Activated naive CD4-positive, alpha-beta T cell treated with anti-CD3 and anti-CD28 coated beads, Interleukin-2, amount 50 U/mL, for 16 hours (primary cell): ENCODE measurements around the gene INPP5B.
"Not testable (repeated sequence)": the region's sequence is repeated elsewhere in the genome, so short reads cannot be mapped to it uniquely, and the experiment has no call there.

Experiments
- DNase-seq: peaks from one replicate; pipeline ENCODE4 v3.0.0-alpha.2; 2020

Gene INPP5B

GRCh38 chr1:37910886-37911285, 36.0 kb downstream of the INPP5B start:
- not testable (repeated sequence) for DNase-seq

- DNase-seq = not testable (repeated sequence)
Measured at GRCh38 chr1:37908531-37908930, 38.3 kb downstream of the INPP5B start.

- not testable (repeated sequence) for DNase-seq
Measured at GRCh38 chr1:37907416-37908125, 39.3 kb downstream of the INPP5B start.

DNA sequence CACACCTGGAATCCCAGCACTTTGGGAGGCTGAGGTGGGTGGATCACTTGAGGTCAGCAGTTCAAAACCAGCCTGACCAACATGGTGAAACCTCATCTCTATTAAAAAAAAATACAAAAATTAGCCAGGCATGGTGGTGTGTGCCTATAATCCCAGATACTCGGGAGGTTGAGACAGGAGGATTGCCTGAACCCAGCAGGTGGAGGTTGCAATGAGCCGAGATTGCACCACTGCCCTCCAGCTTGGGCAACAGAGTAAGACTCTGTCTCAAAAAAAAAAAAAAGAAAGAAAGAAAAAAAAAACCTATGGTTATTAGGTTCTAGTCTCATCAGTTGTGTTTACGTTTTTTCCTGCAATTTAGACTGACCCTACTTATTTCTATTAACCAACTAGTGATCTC, 40.3 kb downstream of the INPP5B start:
- not testable (repeated sequence) for DNase-seq

GRCh38 chr1:37905727-37906126, 41.1 kb downstream of the INPP5B start:
- no peak for DNase-seq

DNA sequence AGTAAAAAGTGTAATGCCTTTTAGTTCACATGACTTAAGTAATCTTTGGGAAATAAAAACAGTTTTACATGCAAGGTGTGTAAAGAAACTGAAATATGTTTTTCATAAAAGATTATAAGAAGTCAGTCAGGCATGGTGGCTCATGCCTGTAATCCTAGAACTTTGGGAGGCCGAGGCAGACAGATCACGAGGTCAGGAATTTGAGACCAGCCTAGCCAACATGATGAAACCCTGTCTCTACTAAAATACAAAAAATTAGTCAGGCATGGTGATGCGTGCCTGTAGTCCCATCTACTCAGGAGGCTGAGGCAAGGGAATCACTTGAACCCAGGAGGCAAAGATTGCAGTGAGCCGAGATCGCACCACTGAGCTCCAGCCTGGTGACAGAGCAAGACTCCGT, 42.9 kb downstream of the INPP5B start:
- not testable (repeated sequence) for DNase-seq

GRCh38 chr1:37902983-37903382, 43.9 kb downstream of the INPP5B start:
- DNase-seq = no peak

- no peak for DNase-seq
Measured at GRCh38 chr1:37901893-37902225, 45.0 kb downstream of the INPP5B start.

- no peak for DNase-seq
Measured at GRCh38 chr1:37901191-37901892, 45.5 kb downstream of the INPP5B start.

DNA sequence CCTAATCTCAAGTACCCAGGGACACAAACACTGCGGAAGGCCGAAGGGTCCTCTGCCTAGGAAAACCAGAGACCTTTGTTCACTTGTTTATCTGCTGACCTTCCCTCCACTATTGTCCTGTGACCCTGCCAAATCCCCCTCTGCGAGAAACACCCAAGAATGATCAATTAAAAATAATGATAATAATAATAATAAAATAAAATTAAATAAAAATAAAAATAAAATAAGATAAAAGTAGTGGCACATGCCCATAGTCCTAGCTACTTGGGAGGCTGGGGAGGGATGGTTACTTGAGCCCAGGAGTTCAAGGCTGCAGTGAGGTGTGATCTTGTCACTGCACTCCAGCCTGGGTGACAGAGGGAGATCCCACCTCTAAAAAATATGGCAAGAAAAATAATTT, 49.3 kb downstream of the INPP5B start:
- not testable (repeated sequence) for DNase-seq

DNA sequence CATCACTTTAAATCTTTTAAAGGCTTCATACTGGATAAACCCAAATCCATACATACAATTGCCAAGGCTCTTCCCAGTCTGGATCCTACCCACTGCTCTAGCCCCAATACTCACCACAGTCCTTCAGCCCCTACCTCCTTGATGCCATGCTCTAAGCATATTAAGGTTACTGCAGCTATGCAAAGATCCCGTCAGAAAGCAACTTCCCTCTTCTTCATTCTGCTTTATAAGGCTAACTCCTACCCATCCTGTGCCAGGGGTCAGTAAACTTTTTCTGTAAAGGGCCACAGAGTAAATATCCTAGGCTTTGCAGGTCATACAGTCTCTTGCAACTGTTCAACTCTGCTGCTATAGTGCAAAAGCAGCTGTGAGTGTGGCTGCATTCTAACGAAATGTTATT, 53.2 kb downstream of the INPP5B start:
- DNase-seq = no peak

- DNase-seq = no peak
Measured at GRCh38 chr1:37892151-37893047, 54.5 kb downstream of the INPP5B start.

- DNase-seq = no peak
Measured at GRCh38 chr1:37890378-37891014, 56.4 kb downstream of the INPP5B start.

DNA sequence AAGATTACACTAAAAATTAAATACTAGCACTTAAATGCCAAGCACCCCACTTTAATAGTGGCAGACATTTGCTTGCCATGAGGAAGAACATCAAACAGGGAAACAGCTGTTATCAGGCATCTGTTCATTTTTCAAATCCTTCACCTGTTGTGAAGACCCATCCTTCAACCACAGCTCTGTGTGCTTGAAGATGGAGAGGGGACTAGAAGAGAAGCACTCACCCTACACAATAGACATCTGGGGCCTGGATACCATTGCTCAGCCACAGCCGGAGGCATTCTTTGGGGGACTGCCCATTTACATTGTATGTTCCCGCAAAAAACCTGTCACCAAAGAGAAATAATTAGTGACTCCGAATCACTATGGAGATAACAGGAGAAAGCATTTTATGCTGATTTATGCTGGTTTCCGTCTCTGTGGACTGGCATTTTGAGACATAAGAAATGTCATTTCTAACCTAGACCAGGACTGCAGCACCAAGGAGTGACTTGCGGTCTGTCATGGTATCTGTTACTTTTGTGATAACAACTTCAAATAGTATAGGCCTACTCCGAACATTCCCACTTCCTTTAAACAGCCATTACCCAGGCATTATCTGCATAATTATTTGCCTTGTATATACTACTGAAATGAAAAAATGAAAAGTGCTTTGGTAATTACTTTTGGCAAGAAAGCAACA, 58.7 kb downstream of the INPP5B start:
- no peak for DNase-seq

DNA sequence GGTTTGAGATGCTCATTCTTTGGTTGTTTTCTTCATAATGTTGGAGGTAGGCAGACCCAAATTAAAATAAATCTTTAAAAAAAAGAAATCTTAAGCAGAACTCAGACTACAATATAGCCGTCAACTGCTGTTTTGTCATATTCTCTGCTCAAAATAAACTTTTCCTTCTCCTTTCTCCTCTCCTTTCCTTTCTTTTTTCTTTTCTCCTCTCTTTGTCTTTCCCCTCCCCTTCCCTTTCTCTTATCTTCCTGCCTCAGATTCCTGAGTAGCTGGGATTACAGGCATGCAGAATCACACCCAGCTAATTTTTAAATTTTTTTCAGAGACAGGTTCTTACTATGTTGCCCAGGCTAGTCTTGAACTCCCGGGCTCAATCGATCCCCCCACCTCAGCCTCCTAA, 62.7 kb downstream of the INPP5B start:
- no peak for DNase-seq

DNA sequence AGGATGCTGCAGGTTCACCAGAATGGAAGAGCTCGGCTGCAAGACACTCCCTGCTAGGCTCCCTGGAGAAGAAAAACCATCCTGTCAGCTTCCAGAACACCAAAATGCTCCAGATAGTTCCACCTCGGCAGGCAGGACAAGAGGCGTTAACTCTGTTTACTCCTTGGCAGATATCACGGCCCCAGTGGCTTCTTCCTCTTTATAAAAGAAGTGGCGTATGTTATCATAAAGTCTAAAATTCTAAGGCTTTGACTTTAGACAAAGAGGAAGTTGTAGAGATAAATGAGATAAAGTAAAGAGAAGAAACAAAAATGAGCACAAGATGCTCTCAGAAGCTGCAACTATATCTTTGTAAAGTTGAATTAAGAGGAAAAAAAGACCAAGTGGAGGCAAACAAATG, 63.2 kb downstream of the INPP5B start:
- DNase-seq = no peak

- no peak for DNase-seq
Measured at GRCh38 chr1:37879865-37880264, 67.0 kb downstream of the INPP5B start.

- no peak for DNase-seq
Measured at GRCh38 chr1:37878071-37878470, 68.8 kb downstream of the INPP5B start.

DNA sequence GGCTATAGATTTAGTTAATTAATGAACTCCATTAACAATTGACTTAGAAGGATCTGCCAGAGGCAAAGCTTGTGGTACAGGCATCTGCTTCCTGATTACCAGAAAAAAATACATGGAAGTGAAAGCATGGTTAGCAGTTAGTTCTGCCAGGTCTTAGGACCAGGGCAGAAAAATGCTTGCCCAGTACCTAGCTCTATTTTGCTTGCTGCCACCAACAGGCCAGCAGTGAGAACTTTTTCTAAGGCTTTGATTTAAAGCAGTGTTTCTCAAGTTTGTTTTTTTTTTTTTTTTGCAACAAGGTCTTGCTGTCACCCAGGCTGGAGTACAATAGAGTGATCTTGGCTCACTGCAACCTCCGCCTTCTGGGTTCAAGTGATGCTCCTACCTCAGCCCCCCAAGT, 71.0 kb downstream of the INPP5B start:
- DNase-seq = no peak

DNA sequence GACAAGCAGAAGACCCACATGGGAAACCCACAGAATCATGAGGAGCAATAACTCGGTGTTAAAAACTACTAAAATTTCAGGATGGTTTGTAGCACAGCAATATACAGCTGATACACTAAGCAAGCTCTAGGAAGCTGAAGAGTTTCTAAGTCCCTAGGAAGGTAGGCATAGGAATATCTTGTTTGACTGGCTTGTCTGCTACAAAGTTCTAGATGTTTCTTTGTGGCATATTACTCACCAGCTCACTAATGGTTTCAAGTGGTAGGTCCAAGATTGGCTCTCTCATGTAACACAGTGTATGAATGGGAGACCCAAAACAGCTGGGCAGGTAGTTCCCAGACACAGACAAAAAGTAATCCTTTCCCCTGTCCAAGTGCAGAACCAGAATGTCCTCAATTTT, 74.2 kb downstream of the INPP5B start:
- no peak for DNase-seq

DNA sequence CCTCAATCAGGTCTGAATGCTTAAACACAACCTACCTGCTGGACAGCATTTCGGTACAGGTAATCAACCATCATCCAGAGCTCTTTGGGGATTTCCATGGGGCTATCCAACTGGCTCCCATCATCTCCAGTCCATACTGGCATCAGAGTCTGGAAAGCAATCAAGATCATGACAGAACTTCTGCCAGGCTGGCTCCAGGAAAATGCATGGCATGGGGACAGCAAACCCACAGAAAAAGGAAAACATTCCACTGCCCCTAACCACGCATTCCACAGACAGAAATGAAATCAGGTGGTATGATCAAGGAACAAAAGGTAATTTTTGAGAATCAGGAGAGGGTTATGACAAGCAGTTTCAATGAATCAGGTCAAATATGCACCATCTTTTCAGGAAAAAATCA, 78.4 kb downstream of the INPP5B start:
- DNase-seq = no peak

GRCh38 chr1:37867784-37868183, 79.1 kb downstream of the INPP5B start:
- DNase-seq = no peak

DNA sequence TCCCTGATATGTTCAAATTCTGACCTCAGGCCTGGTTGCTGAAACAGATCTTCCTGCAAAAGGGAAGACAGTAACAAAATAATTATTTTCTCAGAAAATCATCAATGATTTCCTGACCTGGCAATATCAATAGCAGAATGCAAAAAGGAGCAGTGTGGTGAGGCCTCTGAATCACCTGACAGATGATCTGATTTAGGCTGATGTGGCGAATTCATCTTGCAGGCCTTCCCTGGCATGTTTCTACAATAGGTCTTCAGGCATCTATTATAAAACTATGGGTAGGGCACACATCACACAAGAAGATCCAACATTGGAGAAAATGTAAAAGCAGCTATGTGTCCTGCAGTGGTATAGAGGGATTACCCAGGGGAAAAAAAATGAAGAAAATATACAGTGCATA, 80.4 kb downstream of the INPP5B start:
- DNase-seq = no peak
